Loucy (cell line): ENCODE data around the gene STAC2.

Source experiments
- CTCF ChIP-seq: fragments of 200-600 bp; sonication (generic); conservative IDR thresholded peaks from 2 replicates; pipeline ENCODE4 v1.5.1; 2014; ENCODE audit warnings: mild to moderate bottlenecking, antibody characterized with exemption, low read length
- EZH2phosphoT487 ChIP-seq: fragments of 200-600 bp; IDR thresholded peaks from 2 replicates; pipeline ENCODE4 v1.6.1; 2018; ENCODE audit warnings: antibody characterized with exemption, mild to moderate bottlenecking, moderate library complexity, borderline replicate concordance

DNA sequence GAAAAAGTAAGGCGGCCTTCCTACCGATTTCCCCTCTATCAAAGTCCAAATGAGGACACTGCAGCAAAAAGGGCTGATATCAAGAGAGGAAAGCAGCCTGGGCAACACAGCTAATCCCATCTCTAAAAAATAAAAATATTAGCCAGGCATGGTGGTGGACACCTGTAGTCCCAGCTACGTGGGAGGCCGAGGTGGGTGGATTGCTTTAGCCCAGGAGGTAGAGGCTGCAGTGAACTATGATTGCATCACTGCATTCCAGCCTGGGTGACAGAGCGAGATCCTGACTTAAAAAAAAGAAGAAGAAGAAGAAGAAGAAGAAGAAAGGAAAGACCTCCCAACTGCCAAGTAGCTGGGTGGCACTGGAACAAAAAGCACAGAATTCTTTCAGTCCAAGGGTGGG is 42.7 kb downstream of the STAC2 start:
- TF ChIP-seq CTCF (no peak), EZH2phosphoT487 (no peak)
